Calu3 (cell line): ENCODE measurements around the gene CDH13. TPM values are rescaled to one million over a fixed set of nuclear protein-coding genes. Genes with fewer than 3 reads are reported as not detected.

Experiments used
- BruUV-seq: library from RNA; stranded (reverse); fragments of 400-500 nt; replicated peaks from 2 replicates; lab custom pipeline; 2021; lab: Mats Ljungman, UMichigan
- CTCF ChIA-PET: fragments of 300-600 bp; sonication (Branson Sonifier 250); formaldehyde crosslinking; loops from one replicate; lab custom pipeline; 2022; ENCODE audit warnings: antibody characterized with exemption; lab: Charles Lee
- DNase-seq: peaks from one replicate; pipeline ENCODE4 v3.0.0; 2022
- H3K27ac Mint-ChIP-seq: one replicate; pipeline ENCODE4 v1.8.0; 2022; ENCODE audit warnings: mixed read lengths; ENCODE audit not compliant: unreplicated experiment
- H3K27me3 Mint-ChIP-seq: one replicate; pipeline ENCODE4 v1.8.0; 2022; ENCODE audit warnings: mixed read lengths; ENCODE audit not compliant: unreplicated experiment
- H3K36me3 Mint-ChIP-seq: one replicate; pipeline ENCODE4 v1.8.0; 2022; ENCODE audit warnings: mild to moderate bottlenecking, moderate library complexity, mixed read lengths; ENCODE audit not compliant: insufficient read depth, unreplicated experiment
- H3K4me1 Mint-ChIP-seq: one replicate; pipeline ENCODE4 v1.8.0; 2022; ENCODE audit warnings: mild to moderate bottlenecking, low read depth, mixed read lengths; ENCODE audit not compliant: unreplicated experiment
- H3K4me3 Mint-ChIP-seq: one replicate; pipeline ENCODE4 v1.8.0; 2022; ENCODE audit warnings: mild to moderate bottlenecking, low read depth, moderate library complexity, mixed read lengths; ENCODE audit not compliant: unreplicated experiment
- H3K9me3 Mint-ChIP-seq: one replicate; pipeline ENCODE4 v1.8.0; 2022; ENCODE audit warnings: low read depth, mixed read lengths; ENCODE audit not compliant: unreplicated experiment
- intact Hi-C: fragments of 100-400 bp; cut with micrococcal nuclease; formaldehyde crosslinking; loops from one replicate; pipeline ENCODE4 v1.10.0; 2022; ENCODE audit not compliant: unreplicated experiment
- total RNA-seq: library from RNA; stranded (reverse); gene quantifications from 2 replicates; pipeline ENCODE4 v1.2.3, GENCODE V29; 2022
- TF ChIP-seq, protein P1 (sequence below): fragments of 200-600 bp; IDR thresholded peaks from one replicate; pipeline ENCODE4 v1.8.0; 2022; ENCODE audit warnings: antibody characterized with exemption; ENCODE audit not compliant: unreplicated experiment

The CDH13 gene
- total RNA-seq, 1 experiment from 2014 or later, result not detected

DNA sequence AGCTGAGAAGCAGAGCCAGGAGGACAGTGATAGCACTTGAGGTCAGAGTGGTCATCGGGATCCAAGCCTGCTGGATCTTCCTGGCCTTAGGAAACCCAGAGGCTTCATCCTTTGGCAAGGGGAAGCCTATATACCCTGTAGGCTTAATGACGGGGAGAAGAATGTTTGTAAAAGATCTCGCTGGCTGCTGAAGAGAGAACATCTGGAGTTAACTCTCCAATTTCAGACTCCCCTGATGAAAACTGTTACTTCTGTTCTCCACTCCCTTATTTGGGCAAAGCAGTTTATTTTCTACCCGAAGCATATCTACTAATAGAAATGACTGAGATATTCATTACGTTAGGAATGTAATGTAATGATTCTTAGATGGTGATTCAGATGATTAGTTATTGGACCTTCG lies 487.0 kb downstream of the CDH13 start:
- intact Hi-C loops, result no loop called here
- TF ChIP-seq, protein P1, sequence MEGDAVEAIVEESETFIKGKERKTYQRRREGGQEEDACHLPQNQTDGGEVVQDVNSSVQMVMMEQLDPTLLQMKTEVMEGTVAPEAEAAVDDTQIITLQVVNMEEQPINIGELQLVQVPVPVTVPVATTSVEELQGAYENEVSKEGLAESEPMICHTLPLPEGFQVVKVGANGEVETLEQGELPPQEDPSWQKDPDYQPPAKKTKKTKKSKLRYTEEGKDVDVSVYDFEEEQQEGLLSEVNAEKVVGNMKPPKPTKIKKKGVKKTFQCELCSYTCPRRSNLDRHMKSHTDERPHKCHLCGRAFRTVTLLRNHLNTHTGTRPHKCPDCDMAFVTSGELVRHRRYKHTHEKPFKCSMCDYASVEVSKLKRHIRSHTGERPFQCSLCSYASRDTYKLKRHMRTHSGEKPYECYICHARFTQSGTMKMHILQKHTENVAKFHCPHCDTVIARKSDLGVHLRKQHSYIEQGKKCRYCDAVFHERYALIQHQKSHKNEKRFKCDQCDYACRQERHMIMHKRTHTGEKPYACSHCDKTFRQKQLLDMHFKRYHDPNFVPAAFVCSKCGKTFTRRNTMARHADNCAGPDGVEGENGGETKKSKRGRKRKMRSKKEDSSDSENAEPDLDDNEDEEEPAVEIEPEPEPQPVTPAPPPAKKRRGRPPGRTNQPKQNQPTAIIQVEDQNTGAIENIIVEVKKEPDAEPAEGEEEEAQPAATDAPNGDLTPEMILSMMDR, result no peak
- H3K4me3 Mint-ChIP-seq, result no peak overlapping the region
- CTCF ChIA-PET, result no interaction called here
- H3K9me3 Mint-ChIP-seq, result peaks cover 8% of the 10 kb centered on the region
- H3K27me3 Mint-ChIP-seq, result no peaks in the 10 kb centered on the region
- BruUV-seq, result no TSS peak
- DNase-seq, result no peak
- no peaks in the 10 kb centered on the region for H3K4me1 Mint-ChIP-seq
- H3K36me3 Mint-ChIP-seq, result no peaks in the 10 kb centered on the region
- H3K27ac Mint-ChIP-seq, result no peak overlapping the region

DNA sequence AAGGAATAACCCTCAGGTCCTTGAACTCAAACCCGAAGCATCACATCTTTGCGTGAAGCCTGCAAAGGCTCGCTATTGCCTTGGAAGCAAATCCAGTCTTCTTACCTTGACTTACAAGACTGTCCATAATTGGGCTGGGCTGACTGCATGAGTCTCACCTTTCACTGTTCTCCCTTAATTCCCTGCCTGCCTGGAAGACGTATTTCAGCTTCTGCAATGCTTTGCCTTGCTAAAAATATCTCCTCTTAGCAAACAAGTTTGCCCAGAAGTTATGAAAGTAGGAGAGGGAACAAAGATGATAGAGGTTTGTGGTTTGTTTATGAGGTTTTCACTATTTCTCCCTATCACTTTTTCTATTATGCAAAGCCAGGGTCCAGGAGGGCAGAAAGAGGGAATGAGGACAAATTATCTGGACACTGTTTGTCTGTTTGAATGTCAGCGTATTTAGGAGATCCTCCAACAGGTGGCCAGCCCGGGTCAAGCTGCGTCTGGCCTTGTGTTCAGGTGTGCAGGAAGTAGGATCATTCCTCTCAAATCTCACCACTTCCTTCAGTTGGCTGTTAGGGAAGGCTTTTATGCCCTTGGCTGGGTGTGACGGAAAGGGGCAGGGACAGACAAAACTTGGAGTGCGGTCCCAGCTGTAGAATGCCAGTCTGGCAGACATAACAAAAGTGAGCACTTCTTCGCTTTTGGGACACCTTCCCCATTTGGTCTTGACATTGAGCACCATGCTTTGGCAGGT lies 488.9 kb downstream of the CDH13 start:
- intact Hi-C loops, result no loop called here
- TF ChIP-seq, protein P1, result no peak
- CTCF ChIA-PET, result no interaction called here
- no peak for DNase-seq
- Mint-ChIP-seq H3K27ac (no peak overlapping the region), H3K27me3 (no peaks in the 10 kb centered on the region), H3K9me3 (peaks cover 8% of the 10 kb centered on the region), H3K4me1 (no peaks in the 10 kb centered on the region), H3K36me3 (no peaks in the 10 kb centered on the region), H3K4me3 (no peak overlapping the region)
- BruUV-seq, result no TSS peak

DNA sequence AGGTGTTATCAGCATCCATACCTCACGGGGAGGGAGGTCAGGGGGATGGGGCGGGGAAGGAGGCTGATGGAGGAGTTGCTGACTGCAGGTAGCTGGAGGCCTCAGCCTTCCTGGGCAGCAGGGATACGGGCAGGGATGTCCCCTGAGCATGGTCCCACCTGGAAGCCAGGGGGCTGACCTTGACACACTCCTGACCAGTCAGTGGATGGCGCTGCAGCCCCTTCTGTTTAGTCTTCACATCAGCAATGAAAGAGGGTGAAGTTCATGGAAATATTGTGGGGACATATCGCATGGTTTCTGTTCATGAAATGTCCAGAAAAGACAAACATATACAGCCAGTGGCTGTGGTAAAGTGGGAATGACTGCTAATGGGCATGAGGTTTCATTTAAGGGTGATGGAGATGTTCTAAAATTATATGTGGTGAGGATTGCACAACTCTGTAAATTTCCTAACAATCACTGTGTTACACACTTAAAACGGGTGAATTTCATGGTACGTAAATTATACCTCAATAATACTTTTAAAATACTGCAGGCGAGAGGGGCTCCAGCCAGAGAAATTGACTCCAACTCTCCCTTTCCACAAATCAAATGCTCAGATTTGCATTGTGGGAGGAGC lies 489.6 kb downstream of the CDH13 start:
- H3K27me3 Mint-ChIP-seq, result no peaks in the 10 kb centered on the region
- H3K27ac Mint-ChIP-seq, result no peak overlapping the region
- TF ChIP-seq, protein P1, result no peak
- CTCF ChIA-PET, result no interaction called here
- no peak for DNase-seq
- intact Hi-C loops, result no loop called here
- peaks cover 4% of the 10 kb centered on the region for H3K9me3 Mint-ChIP-seq
- no peaks in the 10 kb centered on the region for H3K4me1 Mint-ChIP-seq
- H3K36me3 Mint-ChIP-seq, result no peaks in the 10 kb centered on the region
- H3K4me3 Mint-ChIP-seq, result no peak overlapping the region
- no TSS peak for BruUV-seq

DNA sequence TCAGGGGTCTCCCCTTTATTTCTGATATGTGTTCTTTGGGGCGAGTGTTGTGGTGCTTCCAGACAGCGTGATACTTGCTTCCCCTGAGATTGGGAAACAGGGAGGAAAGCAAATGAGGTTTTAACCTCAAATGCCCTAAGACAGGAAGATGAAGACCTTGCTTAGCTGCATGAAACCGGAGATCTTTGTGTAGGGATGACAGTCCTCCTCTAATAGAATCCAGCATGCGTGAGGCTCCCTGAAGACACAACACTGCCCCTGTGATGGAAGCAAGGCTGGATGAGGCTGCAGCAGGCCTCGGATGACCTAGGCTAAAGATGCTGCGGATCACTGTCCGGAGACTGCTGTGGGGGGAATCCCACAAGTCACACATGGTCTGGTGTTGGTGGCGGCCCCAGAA lies 491.0 kb downstream of the CDH13 start:
- H3K9me3 Mint-ChIP-seq, result peaks cover 3% of the 10 kb centered on the region
- H3K27ac Mint-ChIP-seq, result no peak overlapping the region
- H3K36me3 Mint-ChIP-seq, result no peaks in the 10 kb centered on the region
- BruUV-seq, result no TSS peak
- DNase-seq, result no peak
- H3K27me3 Mint-ChIP-seq, result no peaks in the 10 kb centered on the region
- no peaks in the 10 kb centered on the region for H3K4me1 Mint-ChIP-seq
- H3K4me3 Mint-ChIP-seq, result no peak overlapping the region
- intact Hi-C loops, result no loop called here
- TF ChIP-seq, protein P1, result no peak
- CTCF ChIA-PET, result no interaction called here
